GM21423 (cell line): ENCODE data around the gene IPP.
"Not testable (repeated sequence)": the region's sequence is repeated elsewhere in the genome, so short reads cannot be mapped to it uniquely, and the experiment has no call there.

Experiments
- ATAC-seq: cut with Tn5 transposase; IDR thresholded peaks from one replicate; pipeline ENCODE4 v1.9.1; 2021; ENCODE audit warnings: mild to moderate bottlenecking, moderate library complexity; ENCODE audit not compliant: unreplicated experiment

Gene IPP

DNA sequence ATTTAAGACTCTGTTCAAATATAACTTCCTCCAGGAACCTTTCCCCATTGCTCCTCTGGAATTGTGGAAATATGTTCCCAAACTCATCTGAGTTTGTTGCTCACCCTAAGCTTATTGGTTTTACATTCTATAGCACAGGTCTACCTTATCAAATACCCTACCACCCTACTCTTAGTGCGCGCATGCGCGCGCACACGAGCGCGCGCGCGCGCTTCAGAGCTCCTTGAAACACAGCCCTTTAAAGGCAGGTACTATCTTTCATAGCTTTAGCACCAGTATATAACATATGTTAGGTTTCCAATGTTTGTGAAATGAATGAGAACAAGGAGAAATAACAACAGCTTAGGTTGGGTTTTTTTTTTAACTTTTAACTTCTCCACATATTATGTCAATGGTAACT is 3.5 kb downstream of the IPP start:
- ATAC-seq, result no peak

GRCh38 chr1:45739641-45740156 is 10.8 kb downstream of the IPP start:
- not testable (repeated sequence) for ATAC-seq

- no peak for ATAC-seq
Observed at GRCh38 chr1:45739137-45739536, 11.3 kb downstream of the IPP start.

- ATAC-seq, result no peak
Observed at GRCh38 chr1:45730780-45731319, 19.6 kb downstream of the IPP start.

- no peak for ATAC-seq
Observed at GRCh38 chr1:45730075-45730779, 20.2 kb downstream of the IPP start.

DNA sequence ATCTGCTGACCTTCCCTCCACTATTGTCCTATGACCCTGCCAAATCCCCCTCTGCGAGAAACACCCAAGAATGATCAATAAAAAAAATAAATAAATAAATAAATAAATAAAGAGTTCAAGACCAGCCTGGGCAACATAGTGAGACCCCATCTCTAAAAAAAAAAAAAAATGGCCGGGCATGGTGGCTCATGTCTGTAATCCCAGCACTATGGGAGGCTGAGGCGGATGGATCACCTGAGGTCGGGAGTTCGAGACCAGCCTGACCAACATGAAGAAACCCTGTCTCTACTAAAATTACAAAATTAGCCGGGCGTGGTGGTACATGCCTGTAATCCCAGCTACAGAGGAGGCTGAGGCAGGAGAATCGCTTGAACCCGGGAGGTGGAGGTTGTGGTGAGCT is 24.4 kb downstream of the IPP start:
- not testable (repeated sequence) for ATAC-seq

- ATAC-seq, result no peak
Observed at GRCh38 chr1:45723248-45723930, 27.1 kb downstream of the IPP start.

DNA sequence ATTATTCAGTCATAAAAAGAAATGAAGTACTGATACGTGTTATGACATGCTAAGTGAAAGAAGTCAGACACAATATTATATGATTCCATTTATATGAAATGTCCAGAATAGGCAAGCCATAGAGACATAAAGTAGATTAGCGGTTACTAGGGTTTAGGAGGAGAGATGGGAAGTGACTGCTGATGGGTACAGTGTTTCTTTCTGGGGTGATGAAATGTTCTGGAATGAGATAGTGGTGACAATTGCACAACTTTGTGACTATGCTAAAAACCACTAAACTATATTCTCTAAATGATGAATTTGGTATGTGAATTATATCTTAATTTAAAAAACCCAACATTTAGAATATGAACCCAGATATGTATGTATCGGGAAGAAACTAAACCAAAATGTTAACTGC is 27.6 kb downstream of the IPP start:
- no peak for ATAC-seq

GRCh38 chr1:45721207-45721606 is 29.2 kb downstream of the IPP start:
- ATAC-seq, result no peak

DNA sequence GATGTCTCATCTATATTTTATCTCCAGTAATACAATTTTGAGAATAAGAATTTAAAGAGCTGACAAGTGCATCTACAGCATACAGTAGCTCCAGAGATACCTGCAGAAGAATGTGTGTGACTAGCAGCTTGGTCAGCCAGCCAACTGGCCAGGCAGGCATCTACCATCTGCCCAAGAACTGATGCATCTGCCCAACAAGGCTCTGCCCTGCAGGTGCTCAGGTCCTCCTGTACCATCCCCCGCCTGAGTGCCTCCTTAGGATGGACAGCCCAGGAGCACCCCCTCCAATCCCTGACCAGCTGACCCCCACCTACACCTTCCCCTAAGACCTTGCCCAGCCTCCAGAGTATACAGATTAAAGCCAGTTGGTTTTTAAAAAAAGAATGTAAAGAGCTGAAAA is 32.2 kb downstream of the IPP start:
- no peak for ATAC-seq

DNA sequence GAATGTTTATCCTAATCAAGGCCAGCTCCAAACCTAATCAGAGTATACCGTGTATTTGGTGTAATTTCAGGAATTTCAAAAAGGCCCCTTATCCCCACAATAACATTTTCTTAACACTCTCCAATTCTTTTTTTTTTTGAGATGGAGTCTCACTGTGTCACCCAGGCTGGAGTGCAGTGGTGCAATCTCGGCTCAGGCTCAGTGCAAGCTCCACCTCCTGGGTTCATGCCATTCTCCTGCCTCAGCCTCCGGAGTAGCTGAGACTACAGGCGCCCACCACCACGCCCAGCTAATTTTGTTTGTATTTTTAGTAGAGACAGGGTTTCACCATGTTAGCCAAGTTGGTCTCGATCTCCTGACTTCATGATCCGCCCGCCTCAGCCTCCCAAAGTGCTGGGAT is 33.1 kb downstream of the IPP start:
- not testable (repeated sequence) for ATAC-seq

- ATAC-seq, result no peak
Observed at GRCh38 chr1:45716700-45717099, 33.8 kb downstream of the IPP start.

GRCh38 chr1:45713711-45714110 is 36.7 kb downstream of the IPP start:
- no peak for ATAC-seq

- no peak for ATAC-seq
Observed at GRCh38 chr1:45704637-45705036, 45.8 kb downstream of the IPP start.

GRCh38 chr1:45694823-45695222 is 55.6 kb downstream of the IPP start:
- ATAC-seq, result no peak

DNA sequence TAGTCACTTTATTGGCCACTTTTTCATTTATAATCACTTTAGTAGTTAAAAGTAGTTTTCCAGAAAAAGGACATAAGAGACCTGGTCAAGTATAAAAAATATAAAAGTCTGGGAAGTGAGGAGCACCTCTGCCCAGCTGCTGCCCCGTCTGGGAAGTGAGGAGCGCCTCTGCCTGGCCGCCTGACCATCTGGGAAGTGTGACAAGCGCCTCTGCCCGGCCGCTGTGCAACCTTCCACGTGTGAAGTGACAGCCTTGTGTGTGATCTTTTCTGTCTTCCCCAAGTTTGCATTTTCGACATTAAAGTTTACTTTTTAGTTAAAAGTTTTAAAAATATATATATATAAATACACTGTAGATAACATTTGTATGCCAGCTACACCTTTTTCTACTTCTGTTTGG is 56.6 kb downstream of the IPP start:
- ATAC-seq, result not testable (repeated sequence)

DNA sequence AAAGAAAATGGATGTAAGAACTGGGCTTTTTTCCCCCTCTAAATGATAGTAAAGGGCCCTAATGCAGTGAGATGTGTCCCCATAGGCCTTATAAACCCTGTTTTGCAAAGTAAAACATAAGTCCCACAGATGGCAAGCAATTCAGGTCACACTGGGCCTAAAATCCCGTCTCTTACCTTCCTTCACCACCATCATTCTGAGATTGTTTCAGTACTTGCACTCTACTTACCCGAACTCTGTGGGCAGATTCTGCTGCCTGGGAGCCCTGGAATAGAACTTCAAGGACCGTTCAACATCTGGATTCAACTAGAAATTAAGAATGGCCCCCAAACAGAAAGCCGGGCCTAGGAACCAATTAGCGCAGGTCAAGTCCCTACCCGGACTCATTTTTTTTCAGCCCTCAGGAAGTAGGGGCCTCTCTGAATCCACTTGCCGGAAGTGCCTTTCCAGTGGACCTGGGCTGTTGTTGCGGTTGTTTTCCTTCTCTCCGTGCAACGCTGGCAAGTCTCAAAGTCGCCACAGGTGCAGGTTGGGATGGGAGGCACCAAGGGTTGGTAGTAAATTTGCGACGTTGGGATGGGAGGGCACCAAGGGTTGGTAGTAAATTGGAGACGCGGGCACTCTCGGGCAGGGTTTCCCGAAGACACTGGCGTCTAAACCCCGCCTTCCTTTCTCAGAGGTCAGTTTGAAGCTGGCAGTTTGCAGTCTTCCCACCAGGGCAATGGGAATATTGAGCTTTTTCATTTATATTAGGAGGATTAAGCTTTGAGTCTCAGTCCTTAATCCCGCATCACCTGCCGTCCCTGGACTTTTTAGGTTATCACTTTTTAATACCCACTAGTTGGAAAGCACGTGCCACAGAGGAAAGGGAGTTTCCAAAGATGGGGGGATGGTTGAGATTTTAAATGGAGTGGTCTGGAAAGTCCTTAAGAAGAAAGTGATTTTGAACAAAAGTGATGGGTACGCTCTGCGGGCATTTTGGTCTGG is 62.4 kb downstream of the IPP start, which contains the start of gene TMEM69:
Gene TMEM69 (plus strand): TSS at position 428 of the 987 bp plus-strand sequence. CDS start 2,888 bp downstream, outside the sequence.
- peak; percentile 27 for ATAC-seq

DNA sequence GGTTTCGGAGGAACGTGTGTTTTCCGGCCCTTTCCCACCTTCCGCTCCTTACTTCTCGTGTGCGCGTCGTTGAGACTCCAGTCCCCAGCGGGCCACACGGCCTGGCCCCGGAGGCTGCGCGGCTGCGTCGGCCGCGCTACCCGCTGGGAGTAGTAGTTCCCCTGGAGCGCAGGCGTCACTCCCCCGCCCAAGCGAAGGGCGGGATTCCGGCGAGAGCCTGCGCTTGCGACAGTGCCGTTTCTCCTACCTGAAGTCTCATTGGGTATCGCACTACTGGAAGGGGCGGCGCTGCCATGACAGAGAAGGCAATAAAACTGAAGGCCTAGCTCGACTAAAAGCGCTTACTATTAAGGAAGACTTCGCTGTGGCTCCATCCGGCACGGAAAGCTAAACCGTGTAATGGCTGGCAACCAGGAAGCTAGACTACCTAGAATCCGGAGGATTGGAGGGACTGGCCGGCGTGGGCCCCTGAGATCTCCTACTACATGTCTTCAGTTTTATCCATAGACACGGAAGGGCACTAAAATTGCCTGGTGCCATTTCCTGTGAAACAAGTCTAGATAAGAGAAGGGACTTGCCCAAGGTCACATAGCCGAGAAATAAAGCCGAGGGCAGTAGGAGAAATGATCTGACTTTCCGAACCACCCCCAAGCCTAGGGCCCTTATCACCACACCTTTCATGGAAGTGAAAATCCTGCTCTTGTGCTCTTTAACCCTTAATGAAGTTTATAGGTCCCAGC is 63.3 kb downstream of the IPP start:
- ATAC-seq, result peak; percentile 77

GRCh38 chr1:45686288-45687013 is 64.0 kb downstream of the IPP start, which contains the start of gene GPBP1L1:
TSS of gene GPBP1L1 (minus strand) at chr1:45686533. CDS start at chr1:45659087, 27,446 bp downstream.
- ATAC-seq, result peak; percentile 56
